Activated naive CD8-positive, alpha-beta T cell treated with anti-CD3 and anti-CD28 coated beads, Interleukin-2, amount 50 U/mL, for 16 hours (primary cell): Measurements from ENCODE around the gene CHD9.
"Not testable (repeated sequence)": the region's sequence is repeated elsewhere in the genome, so short reads cannot be mapped to it uniquely, and the experiment has no call there.

Experiments
- DNase-seq: peaks from one replicate; pipeline ENCODE4 v3.0.0-alpha.2; 2020; ENCODE audit warnings: low read depth, low spot score

CHD9 gene

GRCh38 chr16:53129281-53130158, 74.7 kb downstream of the CHD9 start:
- DNase-seq, result no peak

- peak; percentile 83 for DNase-seq
These were observed 75.6 kb downstream of the CHD9 start for GRCh38 chr16:53130159-53131049.

GRCh38 chr16:53131050-53131362, 76.2 kb downstream of the CHD9 start:
- DNase-seq, result no peak

- DNase-seq, result peak; percentile 14
These were observed 76.7 kb downstream of the CHD9 start for GRCh38 chr16:53131363-53132071.

DNA sequence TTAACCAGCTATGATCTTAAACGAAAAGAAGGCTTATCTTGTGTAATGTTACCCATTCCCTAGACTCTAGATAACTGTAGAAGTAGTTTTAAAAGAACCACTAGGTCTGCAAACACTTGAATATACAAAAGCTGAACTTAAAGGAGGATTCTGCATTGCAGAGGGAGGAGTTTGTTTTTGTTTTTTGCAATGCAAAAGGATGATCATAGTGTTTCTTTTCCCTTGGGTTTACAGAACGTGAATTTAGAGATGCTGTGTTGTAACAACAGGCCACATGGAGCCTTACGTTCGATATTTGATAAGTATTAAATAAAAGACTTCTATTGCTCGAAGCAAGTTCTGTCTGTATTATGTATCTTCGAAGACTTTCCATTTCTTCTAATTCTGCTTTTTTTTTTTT, 77.6 kb downstream of the CHD9 start:
- DNase-seq, result no peak

DNA sequence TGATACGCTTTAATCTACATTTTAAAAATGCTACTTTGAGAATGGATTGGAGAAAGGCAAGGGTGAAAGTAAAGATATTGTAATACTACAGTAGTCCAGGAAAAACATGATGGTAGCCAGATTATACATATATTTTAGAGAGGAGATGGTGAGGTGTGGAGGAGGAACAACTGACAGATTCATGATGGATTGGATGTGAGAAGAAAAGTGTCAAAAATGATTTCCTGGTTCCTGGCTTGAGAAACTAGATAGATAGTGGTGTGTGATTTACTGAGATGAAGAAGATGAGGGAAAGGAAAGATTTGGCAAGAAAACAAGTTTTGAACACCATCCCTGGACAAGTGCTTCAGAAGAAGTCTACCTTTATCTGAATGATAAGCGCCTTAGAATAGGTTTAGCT, 80.5 kb downstream of the CHD9 start:
- DNase-seq, result no peak

- DNase-seq, result no peak
These were observed 88.2 kb downstream of the CHD9 start for GRCh38 chr16:53142823-53143568.

GRCh38 chr16:53147500-53148065, 92.8 kb downstream of the CHD9 start:
- no peak for DNase-seq

DNA sequence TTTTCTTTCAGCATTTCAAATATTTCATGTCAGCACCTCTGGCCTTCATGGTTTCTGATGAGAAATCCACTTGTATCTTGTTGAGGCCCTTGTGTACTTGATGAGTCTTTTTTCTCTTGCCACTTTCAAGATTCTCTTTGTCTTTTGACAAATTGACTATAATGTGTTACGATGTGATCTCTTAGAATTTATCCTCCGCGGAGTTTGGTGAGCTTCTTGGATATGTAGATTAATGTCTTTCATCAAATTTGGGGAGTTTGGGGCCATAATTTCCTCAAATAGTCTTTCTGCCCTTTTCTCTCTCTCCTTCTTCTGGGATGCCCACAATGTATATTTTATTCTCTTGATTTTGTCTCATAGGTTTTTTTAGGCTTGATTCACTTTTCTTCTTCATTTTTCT, 96.0 kb downstream of the CHD9 start:
- no peak for DNase-seq

DNA sequence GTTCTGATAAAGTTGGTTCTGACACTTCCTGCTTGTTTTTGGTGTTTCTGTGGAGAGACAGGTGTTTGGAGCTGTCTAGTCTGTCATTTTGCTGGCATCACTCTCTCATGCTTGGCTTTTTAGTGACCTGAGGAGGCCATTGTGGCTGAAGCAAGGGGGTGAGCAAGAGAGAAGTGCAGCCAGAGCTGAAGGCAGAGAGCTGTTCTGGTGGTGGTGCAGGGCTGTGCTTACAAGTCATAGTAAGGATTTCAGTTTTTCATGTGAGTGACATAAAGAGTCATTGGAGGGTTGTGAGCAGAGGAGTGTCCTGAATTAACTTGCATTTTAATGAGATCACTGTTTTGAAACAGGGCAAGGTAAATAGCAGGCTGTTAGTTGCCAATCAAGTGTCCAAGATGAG, 97.5 kb downstream of the CHD9 start:
- DNase-seq, result no peak

GRCh38 chr16:53153130-53153529, 98.3 kb downstream of the CHD9 start:
- DNase-seq, result no peak

DNA sequence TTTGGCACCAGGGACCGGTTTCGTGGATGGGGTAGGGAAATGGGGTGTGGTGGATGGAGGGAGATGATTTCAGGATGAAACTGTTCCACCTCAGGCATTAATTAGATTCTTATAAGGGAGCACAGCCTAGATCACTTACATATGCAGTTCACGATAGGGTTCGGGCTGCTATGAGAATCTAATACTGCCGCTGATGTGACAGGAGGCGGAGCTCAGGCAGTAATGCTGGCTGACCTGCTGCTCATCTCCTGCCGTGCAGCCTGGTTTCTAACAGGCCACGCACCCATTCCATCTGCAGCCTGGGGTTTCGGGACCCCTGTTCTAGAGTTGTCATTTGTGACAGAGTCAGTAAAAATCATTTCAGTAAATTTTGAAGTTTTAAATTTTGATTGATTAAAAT, 99.7 kb downstream of the CHD9 start:
- no peak for DNase-seq

DNA sequence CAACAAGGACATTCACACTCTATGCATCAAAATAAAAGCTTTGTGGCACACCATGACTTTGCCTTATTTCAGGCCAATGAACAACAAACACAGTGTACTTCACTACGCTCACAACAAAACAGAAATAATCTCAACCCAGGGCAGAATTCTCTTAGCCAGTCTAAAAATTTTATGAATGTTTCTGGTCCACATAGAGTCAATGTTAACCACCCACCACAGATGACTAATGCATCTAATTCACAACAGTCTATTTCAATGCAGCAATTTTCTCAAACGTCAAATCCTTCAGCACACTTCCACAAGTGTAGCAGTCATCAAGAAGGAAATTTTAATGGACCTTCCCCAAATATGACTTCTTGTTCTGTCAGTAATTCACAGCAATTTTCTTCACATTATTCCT, 101.7 kb downstream of the CHD9 start:
- DNase-seq, result no peak

DNA sequence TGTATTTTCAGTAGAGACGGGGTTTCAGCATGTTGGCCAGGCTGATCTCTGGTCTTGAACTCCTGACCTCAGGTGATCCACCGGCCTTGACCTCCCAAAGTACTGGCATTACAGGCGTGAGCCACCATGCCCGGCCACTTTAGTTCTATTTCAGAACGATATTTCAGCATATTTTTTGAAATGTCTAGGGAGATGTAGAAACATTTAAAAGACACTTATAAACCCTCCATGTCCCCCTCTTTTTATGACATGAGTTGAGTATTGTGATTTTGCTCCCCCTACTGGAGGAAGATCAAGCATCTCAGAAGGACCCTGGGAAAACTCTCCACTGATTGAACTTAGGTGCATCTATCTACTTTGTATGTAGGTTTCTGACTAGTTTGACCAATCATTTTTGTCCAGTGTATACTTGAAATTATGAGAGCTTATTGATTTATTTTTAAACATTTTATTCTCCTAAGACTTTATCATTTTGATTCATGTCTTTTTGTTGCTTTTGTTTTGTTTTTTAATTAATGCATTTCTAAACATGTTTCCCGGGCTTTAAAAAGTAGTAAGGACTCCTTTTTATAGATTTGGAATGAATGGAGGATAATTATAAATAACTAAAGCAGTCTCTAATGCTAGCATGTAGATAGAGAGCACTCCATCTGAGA, 105.1 kb downstream of the CHD9 start:
- DNase-seq, result no peak

- no peak for DNase-seq
These were observed 111.3 kb downstream of the CHD9 start for GRCh38 chr16:53166099-53166498.

- no peak for DNase-seq
These were observed 114.0 kb downstream of the CHD9 start for GRCh38 chr16:53168744-53169143.

- DNase-seq, result no peak
These were observed 117.7 kb downstream of the CHD9 start for GRCh38 chr16:53172517-53172916.

GRCh38 chr16:53175118-53175517, 120.3 kb downstream of the CHD9 start:
- no peak for DNase-seq

- DNase-seq, result no peak
These were observed 121.6 kb downstream of the CHD9 start for GRCh38 chr16:53176434-53176833.

GRCh38 chr16:53183442-53183841, 128.7 kb downstream of the CHD9 start:
- DNase-seq, result no peak

GRCh38 chr16:53185741-53186140, 130.9 kb downstream of the CHD9 start:
- not testable (repeated sequence) for DNase-seq
